Uterus (tissue), 4 donors: ENCODE measurements around the gene VDAC1. TPM values are rescaled to one million over a fixed set of nuclear protein-coding genes. Genes with fewer than 3 reads are reported as not detected.

Experiments used
- DNase-seq, 2 donors: peaks; one replicate each; pipeline ENCODE4 v3.0.0-alpha.2; 2019 to 2020
- H3K27ac ChIP-seq, 2 donors: fragments of 200-600 bp; sonication (generic); 1 replicate in 1 of 2; 2 replicates in 1 of 2; pipeline ENCODE4 v1.5.1; 2016 to 2018
- H3K27me3 ChIP-seq, 2 donors: fragments of 200-600 bp; sonication (generic); one replicate each; pipeline ENCODE4 v1.5.1; 2018 to 2019; ENCODE audit warnings: control low read depth in 1 of 2
- H3K36me3 ChIP-seq, 2 donors: fragments of 200-600 bp; sonication (generic); one replicate each; pipeline ENCODE4 v1.5.1; 2019; ENCODE audit warnings: control low read depth in 1 of 2
- H3K4me1 ChIP-seq, 2 donors: fragments of 200-600 bp; sonication (generic); one replicate each; pipeline ENCODE4 v1.5.1; 2018 to 2019; ENCODE audit warnings: control low read depth in 1 of 2
- H3K4me3 ChIP-seq, 2 donors: fragments of 200-600 bp; sonication (generic); 1 replicate in 1 of 2; 2 replicates in 1 of 2; pipeline ENCODE4 v1.5.1; 2018 to 2019; ENCODE audit warnings: mild to moderate bottlenecking in 1 of 2
- H3K9me3 ChIP-seq, 2 donors: fragments of 200-600 bp; sonication (generic); one replicate each; pipeline ENCODE4 v1.5.1; 2019; ENCODE audit warnings: control low read depth in 1 of 2
- CTCF ChIP-seq, 4 experiments: fragments of 200-600 bp in 2 of 4; fragments of 450-650 bp in 2 of 4; sonication (generic) in 2 of 4; IDR thresholded peaks; one replicate each; pipeline ENCODE4 v1.5.1; 2016 to 2019; ENCODE audit warnings: antibody characterized with exemption in 4 of 4, mild to moderate bottlenecking in 2 of 4, moderate library complexity in 1 of 4
- POLR2A ChIP-seq, 2 donors: fragments of 450-650 bp; IDR thresholded peaks; one replicate each; pipeline ENCODE4 v1.6.1; 2016; ENCODE audit warnings: antibody characterized with exemption in 2 of 2, mild to moderate bottlenecking in 1 of 2, moderate library complexity in 1 of 2
- intact Hi-C: fragments of 100-400 bp; cut with DNase I; formaldehyde crosslinking; loops from one replicate; pipeline ENCODE4 v1.15.1; 2023; ENCODE audit warnings: low total_unique reads
- total RNA-seq, 4 donors: library from RNA; depleted of rRNA in 3 of 4; stranded (reverse); fragments of >200 nt in 3 of 4; gene quantifications; one replicate each; pipeline versions ENCODE4 v1.1.0 to v1.2.4, GENCODE V29; 2014 to 2023
- donor health status: DM: yes; HTN: yes; CAD: no.

The VDAC1 gene
- total RNA-seq, 4 donors from 2014 or later, result 19.4 to 112 (median 79.8) TPM

GRCh38 chr5:133944263-133945185 lies 60.3 kb downstream of the VDAC1 start:
- no peaks in the 10 kb centered on the region for H3K9me3 ChIP-seq
- no peak for DNase-seq
- no peaks in the 10 kb centered on the region for H3K27me3 ChIP-seq
- no peaks in the 10 kb centered on the region for H3K4me1 ChIP-seq
- H3K36me3 ChIP-seq, result no peaks in the 10 kb centered on the region
- no peak for TF ChIP-seq POLR2A (IDR thresholded peaks at IDR 0.05)
- TF ChIP-seq CTCF (IDR thresholded peaks at IDR 0.05), result peak in 1 of 4 experiments; percentile 25
- intact Hi-C loops, result no loop called here
- no peak overlapping the region for H3K4me3 ChIP-seq
- no peak overlapping the region for H3K27ac ChIP-seq

GRCh38 chr5:133943475-133943817 lies 61.3 kb downstream of the VDAC1 start:
- Histone ChIP-seq H3K27me3 (no peaks in the 10 kb centered on the region), H3K27ac (no peak overlapping the region), H3K9me3 (no peaks in the 10 kb centered on the region), H3K4me3 (no peak overlapping the region), H3K4me1 (no peaks in the 10 kb centered on the region), H3K36me3 (no peaks in the 10 kb centered on the region)
- DNase-seq, result no peak
- intact Hi-C loops, result no loop called here
- TF ChIP-seq CTCF (IDR thresholded peaks at IDR 0.05) (no peak), POLR2A (IDR thresholded peaks at IDR 0.05) (no peak)

GRCh38 chr5:133942614-133943474 lies 61.9 kb downstream of the VDAC1 start:
- no peak overlapping the region for H3K4me3 ChIP-seq
- no peaks in the 10 kb centered on the region for H3K9me3 ChIP-seq
- TF ChIP-seq CTCF (IDR thresholded peaks at IDR 0.05) (no peak), POLR2A (IDR thresholded peaks at IDR 0.05) (no peak)
- no peaks in the 10 kb centered on the region for H3K4me1 ChIP-seq
- no peak overlapping the region for H3K27ac ChIP-seq
- no peaks in the 10 kb centered on the region for H3K36me3 ChIP-seq
- intact Hi-C loops, result no loop called here
- DNase-seq, result no peak
- H3K27me3 ChIP-seq, result no peaks in the 10 kb centered on the region

GRCh38 chr5:133941456-133942196 lies 63.1 kb downstream of the VDAC1 start:
- H3K9me3 ChIP-seq, result no peaks in the 10 kb centered on the region
- no peaks in the 10 kb centered on the region for H3K4me1 ChIP-seq
- no peak for DNase-seq
- H3K27me3 ChIP-seq, result no peaks in the 10 kb centered on the region
- no peak overlapping the region for H3K4me3 ChIP-seq
- H3K27ac ChIP-seq, result no peak overlapping the region
- intact Hi-C loops, result no loop called here
- no peaks in the 10 kb centered on the region for H3K36me3 ChIP-seq
- no peak for TF ChIP-seq CTCF (IDR thresholded peaks at IDR 0.05)
- no peak for TF ChIP-seq POLR2A (IDR thresholded peaks at IDR 0.05)
